GM06990 (cell line): ENCODE data around the gene CAMTA1.
"Not testable (repeated sequence)": the region's sequence is repeated elsewhere in the genome, so short reads cannot be mapped to it uniquely, and the experiment has no call there.

Experiments
- DNase-seq: peaks from one replicate; pipeline ENCODE4 v3.0.0-alpha.2; 2011; ENCODE audit not compliant: insufficient read length; ENCODE audit errors: extremely low read depth
- H3K27me3 ChIP-seq: replicated peaks from 2 replicates; pipeline ENCODE4 v1.6.0; 2011; ENCODE audit warnings: low read length; ENCODE audit not compliant: control insufficient read depth, insufficient read depth
- H3K36me3 ChIP-seq: 2 replicates; pipeline ENCODE4 v1.5.1; 2011; ENCODE audit warnings: low read length; ENCODE audit not compliant: control insufficient read depth, insufficient read depth
- H3K4me3 ChIP-seq: replicated peaks from 2 replicates; pipeline ENCODE4 v1.5.1; 2011; ENCODE audit warnings: low read depth, mild to moderate bottlenecking, control low read depth, low read length
- TF ChIP-seq, protein P1 (sequence below): IDR thresholded peaks from 2 replicates; pipeline ENCODE4 v1.5.1; 2011; ENCODE audit warnings: low read length, control low read depth, mild to moderate bottlenecking, inconsistent platforms; ENCODE audit not compliant: insufficient read depth, poor library complexity, severe bottlenecking

CAMTA1 gene

DNA sequence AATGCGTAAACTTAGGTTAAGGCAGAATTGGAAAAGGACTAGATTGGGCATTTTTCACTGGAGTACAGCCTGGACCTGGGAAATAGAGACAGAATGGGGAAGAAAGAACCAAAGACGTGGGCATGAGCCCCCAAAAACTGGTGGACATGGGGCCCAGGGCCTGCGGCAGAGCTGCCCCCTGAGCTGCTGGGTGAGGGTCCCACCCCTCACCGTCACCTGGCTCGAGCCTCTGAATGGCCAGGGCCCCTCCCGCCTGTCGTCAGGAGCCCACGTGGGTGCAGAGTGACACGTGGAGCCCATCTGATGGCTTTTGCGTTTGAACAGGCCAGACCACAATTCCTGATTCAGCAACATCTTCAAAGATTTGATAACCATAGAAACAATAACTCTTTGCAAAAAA, 624.9 kb downstream of the CAMTA1 start:
- Histone ChIP-seq H3K4me3 (no peak overlapping the region), H3K27me3 (no peaks in the 10 kb centered on the region), H3K36me3 (no peaks in the 10 kb centered on the region)
- TF ChIP-seq, protein P1, sequence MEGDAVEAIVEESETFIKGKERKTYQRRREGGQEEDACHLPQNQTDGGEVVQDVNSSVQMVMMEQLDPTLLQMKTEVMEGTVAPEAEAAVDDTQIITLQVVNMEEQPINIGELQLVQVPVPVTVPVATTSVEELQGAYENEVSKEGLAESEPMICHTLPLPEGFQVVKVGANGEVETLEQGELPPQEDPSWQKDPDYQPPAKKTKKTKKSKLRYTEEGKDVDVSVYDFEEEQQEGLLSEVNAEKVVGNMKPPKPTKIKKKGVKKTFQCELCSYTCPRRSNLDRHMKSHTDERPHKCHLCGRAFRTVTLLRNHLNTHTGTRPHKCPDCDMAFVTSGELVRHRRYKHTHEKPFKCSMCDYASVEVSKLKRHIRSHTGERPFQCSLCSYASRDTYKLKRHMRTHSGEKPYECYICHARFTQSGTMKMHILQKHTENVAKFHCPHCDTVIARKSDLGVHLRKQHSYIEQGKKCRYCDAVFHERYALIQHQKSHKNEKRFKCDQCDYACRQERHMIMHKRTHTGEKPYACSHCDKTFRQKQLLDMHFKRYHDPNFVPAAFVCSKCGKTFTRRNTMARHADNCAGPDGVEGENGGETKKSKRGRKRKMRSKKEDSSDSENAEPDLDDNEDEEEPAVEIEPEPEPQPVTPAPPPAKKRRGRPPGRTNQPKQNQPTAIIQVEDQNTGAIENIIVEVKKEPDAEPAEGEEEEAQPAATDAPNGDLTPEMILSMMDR, result no peak
- no peak for DNase-seq

DNA sequence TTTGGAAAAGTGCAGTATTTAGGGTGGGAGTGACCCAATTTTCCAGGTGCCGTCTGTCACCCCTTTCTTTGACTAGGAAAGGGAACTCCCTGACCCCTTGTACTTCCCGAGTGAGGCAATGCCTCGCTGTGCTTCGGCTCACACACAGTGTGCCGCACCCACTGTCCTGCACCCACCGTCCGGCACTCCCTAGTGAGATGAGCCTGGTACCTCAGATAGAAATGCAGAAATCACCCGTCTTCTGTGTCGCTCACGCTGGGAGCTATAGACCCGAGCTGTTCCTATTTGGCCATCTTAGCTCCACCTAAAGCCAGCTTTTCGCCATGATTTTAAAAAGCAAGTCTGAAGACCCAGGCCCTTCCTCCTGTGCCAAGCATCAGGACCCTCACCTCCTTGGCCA, 632.4 kb downstream of the CAMTA1 start:
- not testable (repeated sequence) for H3K4me3 ChIP-seq, DNase-seq, H3K27me3 ChIP-seq, H3K36me3 ChIP-seq

GRCh38 chr1:7418442-7419080, 633.3 kb downstream of the CAMTA1 start:
- Histone ChIP-seq H3K36me3 (no peaks in the 10 kb centered on the region; the same call in 1 of the 2 replicates), H3K27me3 (no peaks in the 10 kb centered on the region), H3K4me3 (no peak overlapping the region)
- TF ChIP-seq, protein P1, result no peak
- no peak for DNase-seq

- DNase-seq, result no peak
- Histone ChIP-seq H3K27me3 (no peaks in the 10 kb centered on the region), H3K4me3 (no peak overlapping the region), H3K36me3 (no peaks in the 10 kb centered on the region; the same call in 1 of the 2 replicates)
- TF ChIP-seq, protein P1, result no peak
Observed at GRCh38 chr1:7420098-7420445, 634.8 kb downstream of the CAMTA1 start.

DNA sequence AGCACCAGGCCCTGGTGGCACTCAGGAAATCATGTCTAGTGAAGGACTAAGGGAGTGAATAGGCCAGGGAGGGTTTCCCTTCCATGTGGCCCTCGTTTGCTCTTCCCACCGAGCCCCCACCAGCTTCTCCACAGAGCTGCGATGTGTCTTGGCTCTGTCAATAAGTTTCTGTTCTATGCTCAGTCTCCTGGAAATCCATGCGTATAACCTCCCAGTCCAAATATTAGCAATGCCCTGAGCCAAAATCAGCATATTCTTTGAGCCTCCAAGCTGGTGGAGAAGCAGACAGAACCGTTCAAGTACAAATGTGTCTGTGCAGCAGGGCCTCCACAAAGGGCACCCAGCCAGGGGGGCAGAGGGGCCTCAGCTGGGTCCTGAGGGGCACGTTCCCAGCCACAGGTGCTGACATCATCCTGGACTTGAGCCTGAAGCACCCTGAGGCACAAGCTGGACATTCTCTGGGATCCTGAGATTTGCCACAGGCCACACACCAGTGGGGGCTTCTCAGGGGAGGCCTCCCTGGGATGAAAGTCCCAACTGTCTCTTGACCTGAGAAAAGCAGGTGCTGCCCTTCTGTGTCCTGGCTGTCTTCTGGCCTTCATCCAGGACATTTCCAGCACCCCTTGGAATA, 635.3 kb downstream of the CAMTA1 start:
- no peak overlapping the region for H3K4me3 ChIP-seq
- TF ChIP-seq, protein P1, result no peak
- DNase-seq, result no peak
- no peaks in the 10 kb centered on the region; the same call in 1 of the 2 replicates for H3K36me3 ChIP-seq
- H3K27me3 ChIP-seq, result no peaks in the 10 kb centered on the region

- TF ChIP-seq, protein P1, result no peak
- no peak for DNase-seq
- Histone ChIP-seq H3K27me3 (no peaks in the 10 kb centered on the region), H3K36me3 (no peaks in the 10 kb centered on the region; the same call in 1 of the 2 replicates), H3K4me3 (no peak overlapping the region)
Observed at GRCh38 chr1:7421471-7422075, 636.3 kb downstream of the CAMTA1 start.
